Measurements from ENCODE around the gene STAT5B. TPM values are rescaled to one million over a fixed set of nuclear protein-coding genes. Genes with fewer than 3 reads are reported as not detected.

The STAT5B gene
- total RNA-seq, 1 experiment from 2014 or later = 7.1 TPM

GRCh38 chr17:42272162-42272907 lies 3.9 kb downstream of the STAT5B start:
- Histone ChIP-seq H3K9me3 (ENCODE audit: control insufficient read depth in 1 of 2, insufficient read depth in 1 of 2, low read depth in 1 of 2, low read length in 2 of 2) (no peaks in the 10 kb centered on the region), H3K27ac (ENCODE audit: low read depth, low read length) (no peak overlapping the region), H3K9ac (ENCODE audit: low read length) (no peak overlapping the region), H4K20me1 (ENCODE audit: insufficient read depth) (no peaks in the 10 kb centered on the region), H3K79me2 (ENCODE audit: insufficient read depth, low read length) (peaks cover 55% of the 10 kb centered on the region), H3K4me1 (ENCODE audit: control insufficient read depth in 1 of 2, insufficient read depth in 2 of 2, low read length in 2 of 2) (peaks cover 12 to 19% of the 10 kb centered on the region in 2 experiments), H3K4me2 (ENCODE audit: low read length) (no peak overlapping the region), H3K4me3 (replicated peaks in 1 of 2; ENCODE audit: low read depth in 1 of 2, low read length in 2 of 2) (no peak overlapping the region), H2AFZ (ENCODE audit: low read depth, low read length, poor library complexity, severe bottlenecking) (no peak overlapping the region), H3K9me2 (ENCODE audit: insufficient read depth) (no peaks in the 10 kb centered on the region), H3K36me3 (ENCODE audit: control insufficient read depth in 1 of 2, insufficient read depth in 2 of 2, low read length in 2 of 2) (no peaks in the 10 kb centered on the region), H3K27me3 (ENCODE audit: insufficient read depth, low read length) (0 out of 2 replicates have a peak, but pooled peaks cover 5% of the 10 kb centered on the region)
- intact Hi-C loops (cut with micrococcal nuclease) = no loop called here
- ChIA-PET POLR2A (no interaction called here), RAD21 (ENCODE audit: low non-redundant PET in 1 of 2, low total read pairs in 2 of 2, uncharacterized antibody in 2 of 2, unreplicated experiment in 2 of 2) (no interaction called here), CTCF (no interaction called here)
- no peak for ATAC-seq
- no peak for DNase-seq (ENCODE audit: low read depth, low spot score)
- no peak for TF ChIP-seq CTCF (IDR thresholded peaks at IDR 0.05 in 2 of 3, conservative IDR thresholded peaks at IDR 0.05 in 1 of 3; ENCODE audit: borderline replicate concordance in 1 of 3, insufficient read depth in 1 of 3, low read depth in 2 of 3, low read length in 2 of 3)
- no peak for TF ChIP-seq POLR2A (IDR thresholded peaks at IDR 0.05; ENCODE audit: borderline replicate concordance, extremely low read depth, insufficient read depth, insufficient read length)
- TF ChIP-seq CBX3 (IDR thresholded peaks at IDR 0.05; ENCODE audit: low read depth) = no peak
- TF ChIP-seq SP1 (IDR thresholded peaks at IDR 0.05; ENCODE audit: low read depth) = no peak
- no peak for TF ChIP-seq ATF3 (IDR thresholded peaks at IDR 0.05)
- BruUV-seq (replicated peaks) = no TSS peak

DNA sequence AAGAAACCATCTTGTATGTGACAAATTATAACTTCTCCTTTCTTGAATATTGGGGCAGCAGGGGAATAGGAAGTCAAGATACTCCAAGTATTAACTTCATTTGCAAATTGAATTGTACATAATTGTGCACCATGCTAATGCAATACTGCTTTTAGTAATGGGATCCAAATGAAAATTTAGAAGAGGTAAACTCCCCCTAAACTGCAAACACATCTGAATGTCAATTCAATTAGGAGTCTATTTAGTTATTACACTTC lies 4.5 kb downstream of the STAT5B start:
- Histone ChIP-seq H4K20me1 (ENCODE audit: insufficient read depth) (no peaks in the 10 kb centered on the region), H3K9me3 (ENCODE audit: control insufficient read depth in 1 of 2, insufficient read depth in 1 of 2, low read depth in 1 of 2, low read length in 2 of 2) (no peaks in the 10 kb centered on the region), H3K4me1 (ENCODE audit: control insufficient read depth in 1 of 2, insufficient read depth in 2 of 2, low read length in 2 of 2) (peaks cover 11 to 19% of the 10 kb centered on the region in 2 experiments), H3K27me3 (ENCODE audit: insufficient read depth, low read length) (0 out of 2 replicates have a peak, but pooled peaks cover 5% of the 10 kb centered on the region), H3K4me3 (replicated peaks in 1 of 2; ENCODE audit: low read depth in 1 of 2, low read length in 2 of 2) (no peak overlapping the region), H3K27ac (ENCODE audit: low read depth, low read length) (no peak overlapping the region), H3K9me2 (ENCODE audit: insufficient read depth) (no peaks in the 10 kb centered on the region), H3K36me3 (ENCODE audit: control insufficient read depth in 1 of 2, insufficient read depth in 2 of 2, low read length in 2 of 2) (no peaks in the 10 kb centered on the region), H3K79me2 (ENCODE audit: insufficient read depth, low read length) (peaks cover 55% of the 10 kb centered on the region), H3K9ac (ENCODE audit: low read length) (no peak overlapping the region), H2AFZ (ENCODE audit: low read depth, low read length, poor library complexity, severe bottlenecking) (no peak overlapping the region), H3K4me2 (ENCODE audit: low read length) (no peak overlapping the region)
- intact Hi-C loops (cut with micrococcal nuclease) = no loop called here
- DNase-seq (ENCODE audit: low read depth, low spot score) (no peak), ATAC-seq (no peak)
- TF ChIP-seq REST (IDR thresholded peaks at IDR 0.05; ENCODE audit: low read depth) (no peak), FOSL1 (IDR thresholded peaks at IDR 0.05; ENCODE audit: low read depth) (no peak), CBX3 (IDR thresholded peaks at IDR 0.05; ENCODE audit: low read depth) (no peak), ATF3 (IDR thresholded peaks at IDR 0.05) (no peak)
- TF ChIP-seq, protein P1, sequence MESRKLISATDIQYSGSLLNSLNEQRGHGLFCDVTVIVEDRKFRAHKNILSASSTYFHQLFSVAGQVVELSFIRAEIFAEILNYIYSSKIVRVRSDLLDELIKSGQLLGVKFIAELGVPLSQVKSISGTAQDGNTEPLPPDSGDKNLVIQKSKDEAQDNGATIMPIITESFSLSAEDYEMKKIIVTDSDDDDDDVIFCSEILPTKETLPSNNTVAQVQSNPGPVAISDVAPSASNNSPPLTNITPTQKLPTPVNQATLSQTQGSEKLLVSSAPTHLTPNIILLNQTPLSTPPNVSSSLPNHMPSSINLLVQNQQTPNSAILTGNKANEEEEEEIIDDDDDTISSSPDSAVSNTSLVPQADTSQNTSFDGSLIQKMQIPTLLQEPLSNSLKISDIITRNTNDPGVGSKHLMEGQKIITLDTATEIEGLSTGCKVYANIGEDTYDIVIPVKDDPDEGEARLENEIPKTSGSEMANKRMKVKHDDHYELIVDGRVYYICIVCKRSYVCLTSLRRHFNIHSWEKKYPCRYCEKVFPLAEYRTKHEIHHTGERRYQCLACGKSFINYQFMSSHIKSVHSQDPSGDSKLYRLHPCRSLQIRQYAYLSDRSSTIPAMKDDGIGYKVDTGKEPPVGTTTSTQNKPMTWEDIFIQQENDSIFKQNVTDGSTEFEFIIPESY (IDR thresholded peaks at IDR 0.05; ENCODE audit: extremely low read depth, insufficient replicate concordance, low read length) = no peak
- ChIA-PET RAD21 (ENCODE audit: low non-redundant PET in 1 of 2, low total read pairs in 2 of 2, uncharacterized antibody in 2 of 2, unreplicated experiment in 2 of 2) (no interaction called here), CTCF (no interaction called here), POLR2A (no interaction called here)
- no TSS peak for BruUV-seq (replicated peaks)

Measured in HCT116 (cell line).